Right lobe of liver (tissue), 4 donors: ENCODE data around the gene COMMD6.

Experiments used
- CTCF ChIP-seq, 4 donors: fragments of 200-600 bp in 3 of 4; fragments of 450-650 bp in 1 of 4; IDR thresholded peaks; one replicate each; pipeline versions ENCODE4 v1.5.1 to v1.8.0; 2016 to 2022; ENCODE audit warnings: antibody characterized with exemption in 4 of 4, mild to moderate bottlenecking in 2 of 4
- POLR2A ChIP-seq: fragments of 450-650 bp; IDR thresholded peaks from one replicate; pipeline ENCODE4 v1.6.1; 2017; ENCODE audit warnings: antibody characterized with exemption, mild to moderate bottlenecking
- donor health status: DM: no; HTN: no; CAD: no.
- donor health status: DM: no; HTN: no; CAD: no.
- donor health status: DM: no; HTN: yes; CAD: no.

- TF ChIP-seq CTCF (IDR thresholded peaks at IDR 0.05) (no peak), POLR2A (no peak)
Observed at GRCh38 chr13:75508002-75508548, 29.6 kb downstream of the COMMD6 start.
